Measurements from ENCODE around the gene SCMH1. TPM values are rescaled to one million over a fixed set of nuclear protein-coding genes. Genes with fewer than 3 reads are reported as not detected.
A peak's percentile ranks its signal among the peaks of the same experiment; 100 is the strongest.

Gene SCMH1
- total RNA-seq, 1 experiment from 2014 or later: 16.5 TPM

- H3K4me2 ChIP-seq (ENCODE audit: insufficient read depth, insufficient read length, low read length): no peak overlapping the region
- no peaks in the 10 kb centered on the region for H3K4me1 ChIP-seq (ENCODE audit: insufficient read depth, low read length)
- Mint-ChIP-seq H3K27me3 (ENCODE audit: low read depth) (no peaks in the 10 kb centered on the region), H3K9me3 (peaks cover under 1 to 4% of the 10 kb centered on the region in 2 experiments; a peak in 4 of 5 replicates), H3K36me3 (ENCODE audit: insufficient read depth in 1 of 3, low read depth in 3 of 3) (peaks cover 2 to 10% (median 9%) of the 10 kb centered on the region in 3 experiments; a peak in 5 of 7 replicates), H3K4me3 (no peak overlapping the region), H3K27ac (no peak overlapping the region; a peak in 1 of 7 replicates), H3K4me1 (no peaks in the 10 kb centered on the region)
- H3K79me2 ChIP-seq (ENCODE audit: insufficient read depth, low read length): no peaks in the 10 kb centered on the region
- peak; percentile 60 for TF ChIP-seq CTCF (conservative IDR thresholded peaks at IDR 0.05)
- H2AK5ac ChIP-seq (ENCODE audit: insufficient read length, low read length): no peak overlapping the region
- no peak overlapping the region for H4K5ac ChIP-seq (ENCODE audit: insufficient read length, low read depth, low read length)
- H4K8ac ChIP-seq (replicated peaks; ENCODE audit: insufficient read length, low read depth, low read length): no peak overlapping the region
- H3K23ac ChIP-seq (ENCODE audit: insufficient read length, low read depth, low read length): no peak overlapping the region
- H2BK5ac ChIP-seq (ENCODE audit: insufficient read length, low read length): no peak overlapping the region
- H2AFZ ChIP-seq (ENCODE audit: low read length): no peak overlapping the region
- H3T11ph ChIP-seq (ENCODE audit: low read length): no peak overlapping the region
- no peaks in the 10 kb centered on the region for H3K79me1 ChIP-seq (ENCODE audit: insufficient read depth, low read depth, low read length, poor library complexity, severe bottlenecking)
- no peaks in the 10 kb centered on the region for H3K23me2 ChIP-seq (ENCODE audit: insufficient read length, low read depth, low read length, poor library complexity, severe bottlenecking)
- no peak overlapping the region for H3K56ac ChIP-seq (ENCODE audit: insufficient read length, low read depth, low read length)
- H2BK15ac ChIP-seq (ENCODE audit: low read depth, low read length): no peak overlapping the region
- no peak overlapping the region for H3K14ac ChIP-seq (ENCODE audit: insufficient read depth, low read length)
- H2BK120ac ChIP-seq (ENCODE audit: low read depth, low read length, poor library complexity, severe bottlenecking): no peak overlapping the region
- no peak overlapping the region for H4K91ac ChIP-seq (ENCODE audit: insufficient read length, low read depth, low read length)
- no peak overlapping the region for H3K18ac ChIP-seq (ENCODE audit: insufficient read length, low read depth, low read length)
- DNase-seq: no peak
- no peak overlapping the region for H3K27ac ChIP-seq (ENCODE audit: insufficient read length, low read depth, low read length)
- no peak overlapping the region for H3K4ac ChIP-seq (ENCODE audit: low read depth, low read length)
- H2BK20ac ChIP-seq (ENCODE audit: low read depth, low read length, poor library complexity, severe bottlenecking): no peak overlapping the region
- no peaks in the 10 kb centered on the region for H4K20me1 ChIP-seq (ENCODE audit: control insufficient read depth, insufficient read depth, insufficient read length)
- no CpG with 5 or more reads among the region's 8 CpGs for WGBS (ENCODE audit: extremely low coverage, insufficient read length, low lambda C conversion rate)
- no peaks in the 10 kb centered on the region for H3K27me3 ChIP-seq (ENCODE audit: insufficient read depth, low read length)
- no peak overlapping the region for H2BK12ac ChIP-seq (ENCODE audit: insufficient read length, low read depth, low read length)
- H3K9ac ChIP-seq (ENCODE audit: extremely low read depth, insufficient read length, low read length): no peak overlapping the region
- no peaks in the 10 kb centered on the region for H3K9me3 ChIP-seq (ENCODE audit: control insufficient read depth, low read depth, low read length)
These were observed 119.1 kb downstream of the SCMH1 start for GRCh38 chr1:41122851-41123518.

Data from H9 (cell line).